Measurements from ENCODE around the gene RERE.
"Not testable (repeated sequence)": the region's sequence is repeated elsewhere in the genome, so short reads cannot be mapped to it uniquely, and the experiment has no call there.

Gene RERE

DNA sequence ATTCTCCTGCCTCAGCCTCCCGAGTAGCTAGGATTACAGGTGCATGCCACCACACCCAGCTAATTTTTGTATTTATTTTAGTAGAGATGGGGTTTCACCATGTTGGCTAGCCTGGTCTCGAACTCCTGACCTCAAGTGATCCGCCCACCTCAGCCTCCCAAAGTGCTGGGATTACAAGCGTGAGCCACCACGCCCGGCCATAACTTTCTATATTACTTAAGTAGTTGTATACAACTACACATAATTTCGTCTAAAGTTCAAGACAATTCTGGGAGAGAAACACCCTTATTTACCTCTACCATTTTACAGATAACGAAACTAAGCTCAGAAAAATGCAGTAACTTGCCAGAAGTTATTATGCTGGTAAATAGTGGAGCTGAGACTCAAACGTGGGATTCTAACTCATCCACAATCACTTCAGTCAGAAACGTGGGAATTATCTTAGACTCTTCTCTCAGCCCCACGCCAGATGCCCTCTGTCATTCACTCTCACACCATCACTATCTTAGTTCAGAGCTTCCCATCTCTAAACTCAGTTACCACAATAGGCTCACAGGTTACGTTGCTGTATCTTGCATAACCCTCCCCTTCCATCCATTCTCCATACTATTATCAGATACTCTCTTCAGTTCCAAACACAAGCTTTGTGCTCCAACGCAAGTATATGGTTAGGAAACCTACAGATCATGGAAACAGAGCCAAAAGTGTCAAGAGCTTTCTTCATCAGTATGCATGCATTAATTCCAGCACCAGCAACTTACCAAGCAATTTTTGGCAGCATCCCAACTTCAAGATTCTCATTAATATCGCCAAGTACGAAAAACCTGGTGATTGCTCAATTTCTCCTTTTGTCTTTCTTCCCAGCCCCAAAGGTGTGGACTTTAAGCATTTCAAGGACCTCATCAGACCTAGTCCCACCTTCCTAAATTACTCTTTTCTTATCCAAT is 69.3 kb downstream of the RERE start:
- no peak for DNase-seq

DNA sequence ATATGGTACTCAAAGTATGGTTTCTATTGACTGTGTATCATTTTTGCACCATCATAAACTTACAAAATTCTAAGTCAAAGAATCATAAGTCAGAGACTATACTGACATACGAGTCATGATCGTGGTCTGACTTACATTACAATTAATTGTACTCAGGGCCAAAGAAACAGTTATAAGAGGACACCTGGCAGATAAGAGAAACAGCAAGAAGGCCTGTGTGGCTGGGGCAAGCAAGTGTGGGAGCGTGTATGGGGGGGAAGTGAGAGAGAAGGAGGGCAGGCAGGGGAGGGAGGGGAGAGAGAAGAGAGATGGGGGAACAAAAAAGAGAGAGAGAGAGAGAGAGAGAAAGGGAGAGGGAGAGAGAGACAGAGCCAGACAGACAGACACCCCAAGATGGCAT is 70.9 kb downstream of the RERE start:
- DNase-seq: peak; percentile 32

DNA sequence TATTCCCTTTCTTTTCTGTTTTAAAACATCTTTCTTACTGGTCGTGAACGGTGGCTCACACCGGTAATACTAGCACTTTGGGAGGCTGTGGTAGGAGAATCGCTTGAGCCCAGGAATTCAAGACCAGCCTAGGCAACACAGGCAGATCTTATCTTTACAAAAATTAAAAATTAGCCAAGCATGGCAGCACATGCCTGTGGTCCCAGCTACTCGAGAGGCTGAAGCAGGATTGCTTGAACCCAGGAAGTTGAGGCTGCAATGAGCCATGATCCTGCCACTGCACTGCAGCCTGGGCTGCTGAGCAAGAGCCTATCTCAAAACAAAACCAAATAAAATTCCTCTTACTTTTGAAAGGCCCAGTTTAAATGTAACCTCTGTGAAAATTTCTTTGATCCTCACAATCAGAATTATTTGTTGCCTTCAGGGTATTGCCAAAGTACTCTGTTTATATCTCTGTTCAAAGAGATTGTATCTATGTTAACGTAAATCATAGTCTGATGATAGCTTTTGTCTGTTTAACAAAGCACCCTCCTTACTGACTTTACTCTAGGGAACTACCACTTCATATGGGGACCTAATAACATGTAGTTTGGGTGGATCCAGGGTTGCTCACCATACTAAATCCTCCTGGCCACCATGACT is 71.6 kb downstream of the RERE start:
- no peak for DNase-seq

DNA sequence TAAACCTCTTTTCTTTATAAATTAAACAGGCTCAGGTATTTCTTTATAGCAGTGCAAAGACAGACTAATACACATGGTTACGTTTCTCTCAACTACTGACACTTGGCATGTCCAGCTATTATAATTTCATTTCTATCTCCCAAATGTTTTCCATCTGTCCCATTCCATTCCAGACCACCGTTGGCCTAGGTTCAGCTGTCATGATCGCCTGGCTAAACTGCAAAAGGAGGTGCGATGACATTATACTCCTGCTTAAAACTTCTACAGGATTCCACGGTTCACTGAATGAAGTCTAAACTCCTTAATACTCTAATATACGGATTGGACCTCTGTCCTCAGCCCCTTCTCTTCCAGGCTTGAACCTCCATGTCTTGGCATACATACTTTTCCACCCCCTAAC is 72.1 kb downstream of the RERE start:
- DNase-seq: no peak

DNA sequence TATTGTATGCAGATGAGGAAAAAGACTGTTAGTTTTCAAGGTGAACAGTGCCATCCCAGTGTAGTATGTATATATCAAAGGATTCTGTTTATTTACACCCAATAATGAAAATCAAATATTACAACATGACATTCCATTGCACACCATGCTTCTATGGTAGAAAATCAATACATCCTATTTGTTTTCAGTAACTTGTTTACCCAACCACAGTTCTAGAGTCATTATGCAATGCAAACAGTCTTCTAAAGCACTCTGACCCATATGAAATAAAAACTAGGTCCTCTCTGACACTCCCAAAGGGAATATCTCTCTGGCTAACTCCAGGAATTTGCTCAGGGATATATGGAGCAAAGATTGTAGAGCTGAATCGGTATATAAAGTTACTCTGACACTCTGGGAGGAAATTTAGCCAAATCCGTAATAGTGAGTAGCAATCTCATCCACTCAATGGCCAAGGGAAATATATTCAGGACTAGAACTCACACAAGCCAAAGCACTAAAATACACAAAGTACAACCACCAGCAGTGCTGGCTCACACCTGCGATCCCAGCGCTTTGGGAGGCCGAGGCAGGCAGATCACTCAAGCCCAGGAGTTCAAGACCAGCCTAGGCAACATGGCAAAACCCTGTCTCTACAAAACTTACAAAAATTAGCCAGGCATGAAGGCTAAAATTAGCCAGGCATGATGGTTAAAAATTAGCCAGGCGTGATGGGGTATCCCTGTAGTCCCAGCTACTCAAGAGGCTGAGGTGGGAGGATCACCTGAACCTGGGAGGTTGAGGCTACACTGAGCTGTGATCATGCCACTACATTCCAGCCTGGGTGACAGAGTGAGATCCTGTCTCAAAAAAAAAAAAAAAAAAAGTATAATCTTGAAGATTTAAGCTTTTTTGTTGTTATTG is 75.2 kb downstream of the RERE start:
- no peak for DNase-seq

GRCh38 chr1:8740034-8740449 is 77.4 kb downstream of the RERE start:
- DNase-seq: peak; percentile 15

DNA sequence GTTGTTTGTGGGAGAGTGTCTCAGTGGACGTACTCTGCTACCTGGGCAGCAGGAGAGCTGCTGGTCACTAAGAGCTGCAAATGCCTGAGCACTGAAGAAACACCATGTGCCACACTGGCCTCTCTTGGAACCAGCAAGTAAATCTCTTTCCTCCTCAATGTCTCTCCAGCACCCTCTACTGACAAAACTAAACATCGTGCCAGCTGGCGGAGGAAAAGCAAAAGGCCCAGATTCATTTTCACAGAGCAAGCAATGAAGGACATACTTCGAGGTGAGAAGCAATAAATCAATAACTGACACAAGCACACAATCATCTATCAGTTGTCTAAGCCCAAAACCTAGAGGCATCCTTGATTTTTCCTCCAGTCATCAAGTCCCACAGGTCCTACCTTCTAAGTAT is 78.1 kb downstream of the RERE start:
- no peak for DNase-seq

DNA sequence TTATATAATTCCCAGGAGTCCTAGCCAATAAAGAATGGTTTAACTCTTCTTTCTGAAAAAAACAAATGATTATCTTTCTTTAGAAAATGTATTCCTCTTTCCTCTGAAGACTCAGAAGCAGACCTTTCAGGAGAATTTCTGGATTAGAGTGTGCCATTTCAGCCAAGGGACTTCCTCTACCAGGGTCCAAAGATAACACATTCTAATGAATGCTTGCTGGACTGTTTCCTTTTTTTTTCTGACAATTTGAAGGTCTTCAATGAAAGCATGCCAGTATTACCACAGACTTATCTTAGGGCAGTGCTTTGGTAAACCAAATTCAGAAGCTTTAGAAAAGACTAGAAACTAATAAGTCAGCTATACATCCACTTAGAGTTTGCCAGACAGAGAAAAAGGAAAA is 80.5 kb downstream of the RERE start:
- no peak for DNase-seq

DNA sequence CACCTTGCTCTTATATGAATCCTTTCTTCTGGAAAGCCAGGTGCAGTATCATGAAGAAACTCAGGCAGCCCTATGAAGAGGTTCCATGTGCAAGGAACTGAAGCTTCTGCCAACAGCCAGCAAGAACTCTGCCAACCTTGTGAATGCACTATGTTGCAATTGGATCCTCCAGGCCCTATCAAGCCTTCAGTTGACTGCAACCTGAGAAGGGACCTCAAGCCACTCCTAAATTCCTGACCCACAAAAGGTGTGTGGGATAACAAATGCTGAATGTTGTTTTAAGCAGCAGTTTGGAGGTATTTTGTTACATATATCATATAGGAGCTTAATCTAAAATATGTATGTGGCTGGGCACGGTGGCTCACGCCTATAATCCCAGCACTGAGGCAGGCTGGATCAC is 84.0 kb downstream of the RERE start:
- DNase-seq: no peak

DNA sequence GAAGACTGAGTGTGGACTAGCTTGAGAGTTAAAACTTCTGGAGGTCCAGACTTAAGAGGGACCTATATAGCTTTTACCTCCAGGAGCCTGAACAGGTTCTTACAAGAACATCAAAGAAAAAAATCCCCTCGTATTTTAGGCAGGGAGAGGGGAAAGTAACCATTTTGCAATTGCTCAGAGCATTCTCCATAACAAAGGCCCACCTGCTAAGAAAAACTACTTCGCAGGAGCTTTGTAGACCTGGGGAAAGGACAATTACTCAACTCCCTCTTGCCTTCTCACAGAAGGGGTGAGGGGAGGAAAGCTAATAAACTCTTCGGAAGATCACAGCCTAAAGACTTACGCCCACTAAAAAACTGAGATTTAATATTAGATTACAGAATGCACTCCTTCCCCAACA is 86.3 kb downstream of the RERE start:
- DNase-seq: no peak

DNA sequence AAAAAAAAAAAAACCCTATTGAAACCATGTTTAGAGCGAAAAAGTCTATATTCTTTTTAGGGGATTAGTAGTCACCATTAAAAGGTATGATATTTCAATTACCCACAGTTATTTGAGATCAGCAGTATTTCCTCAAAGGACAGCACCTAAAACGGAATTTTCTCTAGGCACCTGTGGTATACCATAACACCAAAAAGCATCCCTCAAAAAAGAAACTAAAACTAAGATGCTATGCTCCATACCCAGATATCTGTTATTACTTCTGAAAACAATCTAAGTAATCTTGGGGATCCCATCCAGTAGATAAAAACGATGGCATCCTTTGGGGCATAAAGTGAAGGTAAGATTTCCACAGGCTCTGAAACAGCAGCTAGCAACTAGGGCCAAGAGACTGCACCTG is 89.0 kb downstream of the RERE start:
- no peak for DNase-seq

DNA sequence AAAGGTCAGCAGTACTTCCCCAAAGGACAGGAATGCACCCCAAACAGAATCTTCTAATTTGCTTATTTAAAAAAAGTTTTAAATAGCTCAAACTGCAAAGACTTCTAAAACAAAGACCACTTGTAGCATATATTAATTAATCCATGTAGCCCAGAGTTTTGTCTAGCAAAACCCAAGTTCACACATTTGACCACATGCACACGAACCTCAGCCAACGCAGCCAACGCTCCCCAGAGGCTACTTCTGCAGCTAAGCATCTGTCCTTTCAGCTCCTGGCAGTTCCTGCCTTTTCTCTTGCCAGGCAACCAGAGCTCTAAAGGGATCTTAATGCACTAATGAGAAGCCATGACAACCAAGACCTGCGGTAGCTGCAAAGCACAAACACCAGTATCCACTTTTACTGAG is 89.6 kb downstream of the RERE start:
- DNase-seq: no peak

DNA sequence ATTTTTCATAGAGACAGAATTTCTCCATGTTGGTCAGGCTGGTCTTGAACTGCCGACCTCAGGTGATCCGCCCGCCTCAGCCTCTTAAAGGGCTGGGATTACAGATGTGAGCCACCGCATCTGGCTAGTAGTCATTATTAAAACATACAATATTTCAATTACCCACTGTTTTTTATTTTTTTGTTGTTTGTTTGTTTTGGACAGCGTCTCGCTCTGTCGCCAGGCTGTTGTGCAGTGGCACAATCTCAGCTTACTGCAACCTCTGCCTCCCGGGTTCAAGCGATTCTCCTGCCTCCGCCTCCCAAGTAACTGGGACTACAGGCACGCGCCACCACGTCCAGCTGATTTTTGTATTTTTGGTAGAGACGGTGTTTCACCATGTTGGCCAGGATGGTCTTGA is 90.1 kb downstream of the RERE start:
- DNase-seq: not testable (repeated sequence)

- DNase-seq: not testable (repeated sequence)
Measured at GRCh38 chr1:8726801-8727186, 90.6 kb downstream of the RERE start.

GRCh38 chr1:8723010-8723409 is 94.4 kb downstream of the RERE start:
- no peak for DNase-seq

- DNase-seq: peak; percentile 59
Measured at GRCh38 chr1:8722366-8722765, 95.1 kb downstream of the RERE start.

GRCh38 chr1:8721679-8722324 is 95.6 kb downstream of the RERE start:
- peak; percentile 19 for DNase-seq

GRCh38 chr1:8720347-8720746 is 97.1 kb downstream of the RERE start:
- no peak for DNase-seq

DNA sequence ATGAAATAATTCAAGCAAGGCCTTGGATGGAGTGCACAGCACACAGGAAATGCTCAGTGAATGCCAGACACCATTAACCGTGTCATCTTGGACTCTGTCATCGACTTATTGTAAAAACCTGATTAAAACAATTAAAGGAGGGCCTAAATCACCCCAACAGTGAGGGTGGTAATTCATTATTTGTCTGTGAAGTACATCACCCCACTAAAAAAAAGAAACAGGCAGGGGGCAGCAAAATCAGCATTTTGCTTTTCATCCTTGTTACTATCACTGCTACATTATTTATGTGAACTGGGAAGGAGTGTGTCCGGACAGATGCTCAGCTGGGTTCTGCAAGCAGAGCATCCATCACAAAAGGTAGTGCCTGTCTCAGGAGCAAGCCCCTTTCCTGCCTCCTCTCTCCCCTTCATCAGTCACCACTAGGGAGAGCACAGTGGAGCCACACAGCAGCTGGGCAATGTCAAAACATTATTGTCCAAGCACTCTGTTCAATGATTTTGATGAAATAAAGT is 98.5 kb downstream of the RERE start:
- DNase-seq: no peak

DNA sequence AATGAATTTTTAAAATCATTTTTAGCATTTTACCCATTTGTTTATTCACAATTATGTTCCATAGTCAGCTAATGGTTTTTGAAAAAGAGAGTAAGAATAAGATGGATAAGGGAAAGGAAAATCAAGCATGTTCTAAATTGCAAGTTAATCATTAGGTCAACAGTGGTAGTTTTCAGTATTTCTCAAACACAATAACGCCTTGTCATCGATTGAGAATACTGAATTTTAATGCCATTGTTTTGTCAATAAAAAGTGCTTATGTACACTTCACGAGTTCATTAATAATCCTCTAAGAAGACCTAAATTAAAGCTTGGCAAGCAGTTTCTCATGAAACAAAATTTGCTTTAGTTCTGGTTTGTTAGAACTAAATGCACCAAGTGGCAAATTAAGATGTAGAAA is 100.3 kb downstream of the RERE start:
- no peak for DNase-seq

DNA sequence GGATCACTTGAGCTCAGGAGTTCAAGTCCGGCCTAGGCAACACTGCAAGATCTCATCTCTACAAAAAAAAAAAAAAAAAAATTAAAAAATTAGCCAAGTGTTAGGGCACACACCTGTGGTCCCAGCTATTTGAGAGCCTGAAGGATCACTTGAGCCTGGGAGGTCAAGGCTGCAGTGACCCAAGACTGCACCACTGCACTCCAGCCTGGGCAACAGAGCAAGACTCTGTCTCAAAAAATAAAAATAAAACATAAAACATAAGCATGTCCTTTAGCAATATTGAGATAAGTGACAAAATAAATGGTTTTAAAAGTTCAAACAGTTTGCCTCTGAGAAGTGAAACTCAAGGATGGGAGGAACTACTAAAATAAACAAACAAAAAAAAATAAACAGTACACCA is 101.2 kb downstream of the RERE start:
- DNase-seq: no peak

- no peak for DNase-seq
Measured at GRCh38 chr1:8714173-8714572, 103.3 kb downstream of the RERE start.
